C4-2B (cell line): ENCODE data around the gene ENO4.

ENCODE experiments used
- CTCF ChIP-seq: fragments of 450-650 bp; conservative IDR thresholded peaks from 2 replicates; pipeline ENCODE4 v1.5.1; 2017; ENCODE audit warnings: mild to moderate bottlenecking
- ZFX ChIP-seq: fragments of 450-650 bp; IDR thresholded peaks from 2 replicates; pipeline ENCODE4 v1.6.1; 2017

DNA sequence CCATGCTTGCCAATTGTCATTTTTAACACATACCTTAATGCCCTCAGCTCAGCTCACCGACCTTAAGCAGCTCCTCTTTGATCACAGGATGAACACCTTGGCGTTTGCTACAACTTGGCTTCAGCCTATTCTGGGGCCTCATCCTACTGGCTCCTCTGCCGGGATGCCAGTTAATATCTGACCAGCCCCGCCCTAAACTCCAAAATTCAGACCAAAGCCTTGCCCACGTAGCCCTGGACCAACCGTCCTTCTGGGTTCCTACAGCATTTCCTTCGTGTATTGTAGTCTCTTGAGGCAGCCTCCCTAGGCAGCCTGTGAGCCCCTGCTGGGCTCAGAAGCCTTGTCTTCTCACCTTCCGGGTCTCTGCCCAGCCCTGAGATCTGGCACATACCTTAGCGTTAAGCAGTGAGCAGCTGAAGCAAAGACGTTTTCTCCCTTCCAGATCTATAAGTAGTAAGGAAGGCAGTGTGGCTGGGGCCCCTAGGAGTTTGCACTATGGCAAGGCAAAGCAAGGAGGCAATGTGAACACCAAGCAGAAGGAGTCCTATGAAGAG is 836 bp downstream of the ENO4 start:
- TF ChIP-seq ZFX (peak; percentile 55), CTCF (no peak)
